Astrocyte of the spinal cord (primary cell): Measurements from ENCODE around the gene ITPKC.

Experiments used
- DNase-seq: peaks from one replicate; pipeline ENCODE4 v3.0.0; 2011; ENCODE audit warnings: low read depth, low spot score
- H3K4me3 ChIP-seq: 2 replicates; pipeline ENCODE4 v1.5.1; 2011; ENCODE audit warnings: low read depth, mild to moderate bottlenecking, low read length, moderate library complexity
- in situ Hi-C: cut with HindIII; loops from 2 replicates; pipeline ENCODE4 v1.10.0; 2017; ENCODE audit warnings: low sequenced_read_pairs
- TF ChIP-seq, protein P1 (sequence below): IDR thresholded peaks from 2 replicates; pipeline ENCODE4 v1.5.1; 2012; ENCODE audit warnings: low read depth, mild to moderate bottlenecking, low read length, inconsistent platforms

Gene ITPKC

DNA sequence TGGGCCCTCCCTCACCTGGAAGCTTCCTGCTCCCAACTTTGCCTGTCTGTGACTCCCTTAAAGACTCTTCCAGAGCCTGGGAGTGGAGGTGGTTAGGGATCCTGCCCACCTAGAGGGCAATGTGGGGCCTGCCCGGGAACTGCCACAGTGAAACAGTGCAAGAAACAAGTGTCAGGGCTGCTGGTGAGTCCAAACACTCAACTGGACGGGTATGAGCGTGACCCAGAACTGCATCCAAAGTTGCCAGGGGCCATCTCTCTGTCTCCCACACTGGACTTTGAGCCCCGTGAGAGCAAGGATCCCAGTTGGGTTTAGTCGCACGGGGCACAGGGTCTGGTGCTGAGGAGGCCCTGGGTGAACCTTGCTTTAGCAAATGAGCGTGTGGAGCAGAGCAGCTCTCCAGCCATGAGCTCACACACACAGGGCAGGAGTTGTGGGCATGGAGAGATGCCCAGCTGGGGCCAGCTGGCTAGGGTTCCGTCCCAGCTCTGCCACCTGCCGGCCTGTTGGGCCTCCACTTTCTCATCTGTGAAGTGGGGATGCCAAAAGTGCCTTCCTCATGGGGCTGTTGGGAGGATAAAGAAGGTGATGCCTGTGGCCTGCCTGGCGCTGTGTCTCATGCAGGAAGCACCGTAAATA, 23.6 kb upstream of the ITPKC start:
- in situ Hi-C loops, result no loop called here
- no peak overlapping the region for H3K4me3 ChIP-seq
- TF ChIP-seq, protein P1, sequence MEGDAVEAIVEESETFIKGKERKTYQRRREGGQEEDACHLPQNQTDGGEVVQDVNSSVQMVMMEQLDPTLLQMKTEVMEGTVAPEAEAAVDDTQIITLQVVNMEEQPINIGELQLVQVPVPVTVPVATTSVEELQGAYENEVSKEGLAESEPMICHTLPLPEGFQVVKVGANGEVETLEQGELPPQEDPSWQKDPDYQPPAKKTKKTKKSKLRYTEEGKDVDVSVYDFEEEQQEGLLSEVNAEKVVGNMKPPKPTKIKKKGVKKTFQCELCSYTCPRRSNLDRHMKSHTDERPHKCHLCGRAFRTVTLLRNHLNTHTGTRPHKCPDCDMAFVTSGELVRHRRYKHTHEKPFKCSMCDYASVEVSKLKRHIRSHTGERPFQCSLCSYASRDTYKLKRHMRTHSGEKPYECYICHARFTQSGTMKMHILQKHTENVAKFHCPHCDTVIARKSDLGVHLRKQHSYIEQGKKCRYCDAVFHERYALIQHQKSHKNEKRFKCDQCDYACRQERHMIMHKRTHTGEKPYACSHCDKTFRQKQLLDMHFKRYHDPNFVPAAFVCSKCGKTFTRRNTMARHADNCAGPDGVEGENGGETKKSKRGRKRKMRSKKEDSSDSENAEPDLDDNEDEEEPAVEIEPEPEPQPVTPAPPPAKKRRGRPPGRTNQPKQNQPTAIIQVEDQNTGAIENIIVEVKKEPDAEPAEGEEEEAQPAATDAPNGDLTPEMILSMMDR, result no peak
- DNase-seq, result no peak

DNA sequence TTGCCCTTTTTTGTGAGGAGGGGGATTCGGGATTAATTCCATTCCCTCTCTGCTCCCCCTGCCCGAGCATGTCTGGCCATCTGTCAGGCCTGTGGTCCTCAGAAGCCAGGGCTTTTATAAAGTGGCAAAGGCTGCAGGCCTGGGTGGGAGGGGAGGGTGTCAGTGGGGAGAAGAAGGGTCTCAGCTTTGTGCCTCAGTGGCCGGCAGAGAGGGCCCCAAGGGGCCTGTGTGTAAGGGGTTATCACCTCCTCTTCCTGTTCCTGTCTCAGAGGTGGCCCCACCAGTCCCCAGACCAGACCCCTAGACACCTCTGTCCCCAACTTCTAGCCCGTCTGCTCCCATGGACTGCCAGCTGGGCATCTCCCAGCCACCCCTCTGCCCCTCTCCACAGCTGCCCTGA, 23.0 kb upstream of the ITPKC start:
- H3K4me3 ChIP-seq, result no peak overlapping the region
- TF ChIP-seq, protein P1, result no peak
- no peak for DNase-seq
- in situ Hi-C loops, result no loop called here

DNA sequence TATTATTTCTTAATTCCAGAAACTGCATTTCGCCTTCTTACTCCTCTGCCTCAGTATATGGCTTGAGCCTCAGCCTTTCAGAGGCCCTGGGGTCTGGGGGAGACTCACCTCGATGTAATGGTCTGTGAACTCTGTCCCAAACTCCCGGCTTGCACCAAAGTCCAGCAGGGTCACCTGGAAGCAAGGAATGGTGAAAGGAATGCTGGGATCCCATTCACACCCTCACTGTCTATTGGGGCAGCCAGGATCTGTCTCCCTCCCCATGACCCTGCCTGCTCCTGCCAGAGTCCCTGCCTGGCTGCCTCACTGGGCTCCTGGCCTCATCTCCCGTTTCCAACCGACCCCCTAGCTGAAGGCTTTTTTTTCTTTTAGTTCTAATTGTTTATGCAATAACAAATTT, 21.0 kb upstream of the ITPKC start:
- DNase-seq, result no peak
- TF ChIP-seq, protein P1, result no peak
- H3K4me3 ChIP-seq, result no peak overlapping the region
- in situ Hi-C loops, result no loop called here

DNA sequence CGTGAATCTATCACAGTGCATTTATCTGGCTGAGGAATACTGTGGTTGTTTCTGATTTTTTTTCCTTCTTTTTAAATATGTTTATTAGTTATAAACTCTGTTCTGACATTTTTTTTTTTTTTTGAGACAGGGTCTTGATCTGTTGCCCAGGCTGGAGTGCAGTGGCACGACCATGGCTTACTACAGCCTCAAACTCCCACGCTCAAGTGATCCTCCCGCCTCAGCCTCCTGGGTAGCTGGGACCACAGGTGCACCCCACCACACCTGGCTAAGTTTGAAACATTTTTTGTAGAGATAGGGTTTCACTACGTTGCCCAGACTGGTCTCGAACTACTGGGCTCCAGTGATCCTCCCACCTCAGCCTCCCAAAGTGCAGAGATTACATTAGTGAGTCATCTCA, 19.9 kb upstream of the ITPKC start:
- in situ Hi-C loops, result no loop called here
- TF ChIP-seq, protein P1, result no peak
- DNase-seq, result no peak
- H3K4me3 ChIP-seq, result no peak overlapping the region

DNA sequence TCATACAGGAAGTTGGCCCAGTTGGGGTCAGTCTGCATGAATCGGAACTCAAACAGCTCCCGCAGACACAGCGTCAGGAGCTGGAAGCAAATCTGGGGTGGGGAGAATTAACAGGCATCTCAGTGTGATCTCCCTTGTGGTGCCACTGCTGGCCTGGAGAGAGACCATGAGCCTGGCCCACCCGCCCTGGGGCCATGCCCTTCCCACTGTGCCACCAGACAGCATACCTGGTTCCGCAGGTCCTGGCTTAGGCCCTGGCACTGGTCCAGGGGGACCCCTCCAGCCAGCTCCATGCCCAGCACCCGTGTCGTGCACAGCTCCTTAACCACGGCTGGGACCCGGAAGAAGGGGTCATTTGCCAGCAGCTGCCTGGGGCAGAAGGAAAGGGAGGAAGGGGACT, 16.8 kb upstream of the ITPKC start:
- DNase-seq, result no peak
- in situ Hi-C loops, result no loop called here
- TF ChIP-seq, protein P1, result no peak
- no peak overlapping the region for H3K4me3 ChIP-seq

DNA sequence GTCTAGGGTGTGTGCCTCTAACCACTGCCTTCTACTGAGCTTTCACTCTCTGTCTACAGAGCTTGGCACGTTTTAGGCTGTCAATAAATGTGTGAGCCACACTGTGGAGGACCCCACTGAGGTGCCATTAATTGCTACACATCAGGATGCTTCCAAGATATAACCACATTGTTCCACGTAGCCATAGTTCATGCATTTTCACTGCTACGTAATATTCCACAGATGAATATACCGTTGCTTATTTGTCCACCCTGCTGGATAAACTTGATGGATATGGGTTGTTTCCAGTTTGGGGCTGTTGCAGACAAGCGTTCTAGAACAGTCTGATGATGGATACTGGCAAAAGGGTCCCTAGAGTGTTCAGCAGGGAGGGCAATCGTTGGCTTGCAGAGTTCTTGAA, 15.2 kb upstream of the ITPKC start:
- H3K4me3 ChIP-seq, result no peak overlapping the region
- in situ Hi-C loops, result no loop called here
- TF ChIP-seq, protein P1, result no peak
- DNase-seq, result no peak
